HS-27A (cell line): ENCODE results near the gene IFNA14.
A peak's percentile ranks its signal among the peaks of the same experiment; 100 is the strongest.
"Not testable (repeated sequence)": the region's sequence is repeated elsewhere in the genome, so short reads cannot be mapped to it uniquely, and the experiment has no call there.

Source experiments
- DNase-seq: peaks from one replicate; pipeline ENCODE4 v3.0.0-alpha.2; 2012; ENCODE audit warnings: low read depth, missing footprints

IFNA14 gene

GRCh38 chr9:21239911-21240310 is at the start of gene IFNA14:
Gene IFNA14 (minus strand): TSS chr9:21240005. CDS start chr9:21239935, 70 bp downstream.
- DNase-seq = no peak

DNA sequence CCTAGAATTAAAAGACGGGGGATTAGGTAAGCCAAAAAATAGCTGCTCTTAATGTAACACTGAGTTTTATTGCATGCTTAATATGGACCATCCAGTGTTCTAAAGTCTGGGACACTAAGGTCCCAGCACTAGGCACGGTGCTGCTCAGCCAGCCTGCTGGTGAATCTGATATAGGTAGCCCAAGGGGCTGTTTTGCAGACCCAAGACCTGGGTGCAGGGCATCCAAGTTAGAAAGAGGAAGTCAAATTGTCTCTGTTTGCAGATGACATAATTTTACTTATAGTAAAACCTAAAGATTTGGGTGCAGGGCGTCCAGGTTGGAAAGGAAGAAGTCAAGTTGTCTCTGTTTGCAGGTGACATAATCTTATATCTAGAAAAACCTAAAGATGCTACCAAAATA is 47.5 kb upstream of the IFNA14 start:
- no peak for DNase-seq

GRCh38 chr9:21286659-21287058 is 46.9 kb upstream of the IFNA14 start:
- DNase-seq = no peak

- DNase-seq = no peak
These were observed 46.3 kb upstream of the IFNA14 start for GRCh38 chr9:21286099-21286498.

DNA sequence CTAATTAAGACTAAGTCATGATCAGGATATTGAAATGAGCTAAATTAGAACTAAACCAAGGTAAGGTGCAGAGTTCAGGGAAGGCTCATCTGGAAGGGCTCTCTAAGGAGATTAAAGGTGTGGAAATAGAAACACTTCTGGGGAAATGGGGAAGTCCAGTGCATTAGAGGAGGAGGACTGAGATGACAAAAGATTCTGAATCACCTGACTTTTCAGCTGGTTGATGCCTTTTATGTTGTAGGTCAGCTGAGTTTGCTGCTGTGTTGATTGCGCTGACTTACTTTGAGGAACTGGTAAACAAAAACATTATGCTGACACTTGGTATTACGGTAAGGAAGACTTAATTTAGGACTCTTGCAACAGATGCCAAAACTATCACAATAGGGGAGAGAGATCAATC is 41.5 kb upstream of the IFNA14 start:
- DNase-seq = no peak

GRCh38 chr9:21268347-21268657 is 28.5 kb upstream of the IFNA14 start:
- no peak for DNase-seq

GRCh38 chr9:21267485-21268346 is 27.9 kb upstream of the IFNA14 start:
- DNase-seq = no peak

GRCh38 chr9:21266733-21267484 is 27.1 kb upstream of the IFNA14 start:
- no peak for DNase-seq

DNA sequence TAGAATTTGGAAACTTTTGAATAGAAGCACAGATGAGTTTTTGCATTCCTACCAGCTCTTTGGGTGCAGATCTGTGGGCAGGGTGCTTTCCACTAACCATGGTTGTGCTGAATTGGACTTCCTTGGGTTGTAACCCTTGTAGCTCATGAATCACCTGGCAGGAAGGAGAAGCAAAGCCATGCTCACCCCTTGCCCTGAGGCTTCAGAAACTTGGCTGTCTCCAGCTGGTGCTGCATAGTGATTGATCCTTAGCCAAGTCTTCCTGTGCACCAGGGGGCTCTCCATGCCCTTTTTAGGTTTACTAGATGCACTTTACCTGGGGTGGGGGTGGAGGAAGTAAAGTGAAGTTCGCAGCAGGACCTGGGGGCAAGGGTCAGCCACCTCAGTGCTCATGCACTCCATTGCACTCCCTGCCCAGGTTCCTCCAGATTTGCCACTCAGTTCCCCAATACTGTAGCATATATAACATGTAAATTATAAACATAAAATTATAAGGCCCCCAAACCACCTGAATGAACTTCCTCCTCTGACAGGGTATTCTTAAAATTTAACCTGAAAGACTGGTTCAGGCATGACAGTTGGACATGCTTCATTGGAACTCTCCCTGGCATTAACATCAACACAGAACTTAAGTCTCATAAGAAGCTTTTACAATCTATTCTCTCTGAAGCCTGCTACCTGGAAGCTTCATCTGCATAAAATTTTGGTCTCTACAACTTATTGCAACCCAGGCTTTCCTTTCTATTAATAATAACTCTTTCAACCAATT is 25.8 kb upstream of the IFNA14 start:
- no peak for DNase-seq

GRCh38 chr9:21255538-21256212 is 15.9 kb upstream of the IFNA14 start:
- no peak for DNase-seq

GRCh38 chr9:21252721-21253547 is 13.1 kb upstream of the IFNA14 start:
- no peak for DNase-seq

DNA sequence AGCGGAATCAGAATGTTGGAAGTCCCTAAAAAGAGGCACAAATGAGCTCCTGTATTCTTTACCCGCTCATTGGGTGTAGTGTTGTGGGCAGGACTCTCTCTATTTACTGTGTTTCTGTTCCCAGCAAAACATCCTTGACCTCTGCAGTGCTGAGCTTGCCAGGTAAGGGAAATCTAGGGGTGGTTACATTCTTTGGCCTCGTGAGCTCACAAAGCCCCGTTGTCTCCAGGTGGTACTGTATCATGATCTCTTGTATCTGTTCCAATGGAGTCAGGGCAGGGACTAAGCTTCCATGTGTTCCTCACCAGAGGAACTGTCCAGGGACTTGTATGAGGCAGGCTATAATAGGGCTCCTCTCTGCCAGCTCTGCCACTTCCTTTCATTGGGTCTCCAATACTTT is 11.8 kb upstream of the IFNA14 start:
- no peak for DNase-seq

GRCh38 chr9:21251190-21251589 is 11.4 kb upstream of the IFNA14 start:
- no peak for DNase-seq

DNA sequence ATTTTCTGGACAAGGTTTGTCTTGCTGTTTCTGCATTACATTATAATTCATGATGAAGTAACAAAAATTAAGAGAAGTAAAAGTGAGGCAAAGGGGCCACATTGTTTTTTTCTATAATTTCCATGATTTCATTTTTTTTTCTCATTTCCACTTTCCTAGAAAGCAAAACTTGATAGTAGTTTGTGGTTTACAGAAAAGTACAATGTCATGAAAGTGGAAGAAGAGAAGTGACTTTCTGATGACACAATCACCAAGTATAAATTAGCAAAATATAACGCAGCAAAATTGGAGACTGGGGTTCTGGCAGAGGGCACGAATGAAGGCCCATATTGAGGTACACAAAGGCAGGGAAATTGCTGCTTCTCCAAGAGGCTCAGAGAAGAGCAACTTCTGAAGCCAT is 5.0 kb upstream of the IFNA14 start:
- DNase-seq = no peak

DNA sequence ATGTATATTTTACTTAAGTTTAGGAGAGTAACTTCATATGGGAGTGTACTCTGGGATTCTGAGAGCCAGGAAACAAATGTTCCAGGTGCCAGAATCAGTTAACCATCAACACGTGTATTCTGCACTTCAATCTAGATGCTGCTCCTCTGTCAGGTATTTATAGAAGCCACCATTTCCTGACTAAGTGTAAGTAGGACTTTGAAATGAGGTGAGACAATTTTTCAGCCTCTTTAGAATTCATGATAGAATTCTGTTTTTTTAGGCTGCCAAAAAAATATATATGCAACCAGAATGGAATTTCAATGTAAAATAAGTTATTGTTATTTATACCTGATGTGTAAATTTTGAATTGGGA is 3.5 kb downstream of the IFNA14 start:
- not testable (repeated sequence) for DNase-seq

GRCh38 chr9:21235468-21236359 is 4.1 kb downstream of the IFNA14 start:
- peak; percentile 1 for DNase-seq

GRCh38 chr9:21234153-21234687 is 5.6 kb downstream of the IFNA14 start:
- no peak for DNase-seq

DNA sequence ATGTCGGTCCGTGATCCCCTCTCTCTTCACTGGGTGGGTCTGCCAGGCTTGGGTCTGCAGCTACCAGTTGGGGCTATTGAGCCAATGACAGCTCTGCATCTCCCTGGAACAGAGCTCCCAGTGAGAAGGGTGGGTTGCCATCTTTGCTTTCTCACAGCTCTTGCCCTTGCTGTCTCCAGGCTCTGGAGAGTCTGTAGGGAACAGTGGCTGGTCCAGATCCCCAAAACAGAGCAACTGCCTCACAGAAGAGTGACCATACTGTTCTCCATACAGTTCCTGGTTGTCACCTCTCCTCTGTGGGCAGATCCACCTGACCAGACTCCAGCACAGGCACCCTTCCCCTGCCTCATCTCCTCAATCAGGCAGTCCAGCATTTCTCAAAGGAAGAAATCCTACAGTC is 6.5 kb downstream of the IFNA14 start:
- no peak for DNase-seq

DNA sequence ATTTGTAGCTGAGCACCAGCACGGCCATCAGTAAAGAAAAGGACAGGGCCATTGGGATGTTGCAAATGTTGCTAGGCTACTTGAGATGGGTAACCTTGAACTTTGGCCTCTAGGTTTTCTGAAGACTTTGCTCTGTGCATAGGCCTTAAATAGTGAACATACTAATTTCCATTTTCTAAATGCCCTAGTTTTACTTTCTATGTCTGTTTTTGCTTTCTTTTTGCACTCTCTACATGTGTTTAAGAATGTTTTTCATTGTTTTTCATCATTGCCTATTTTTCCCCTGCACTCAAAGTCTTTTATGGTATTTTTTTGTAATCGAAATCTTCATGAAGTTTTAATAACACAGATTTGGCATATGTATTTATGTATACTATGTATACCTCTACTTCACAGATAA is 11.7 kb downstream of the IFNA14 start, which contains the start of gene IFNA17:
TSS of gene IFNA17 (minus strand) at position 101 of the 400 bp plus-strand sequence. CDS start at position 52, 49 bp downstream.
- DNase-seq = no peak

DNA sequence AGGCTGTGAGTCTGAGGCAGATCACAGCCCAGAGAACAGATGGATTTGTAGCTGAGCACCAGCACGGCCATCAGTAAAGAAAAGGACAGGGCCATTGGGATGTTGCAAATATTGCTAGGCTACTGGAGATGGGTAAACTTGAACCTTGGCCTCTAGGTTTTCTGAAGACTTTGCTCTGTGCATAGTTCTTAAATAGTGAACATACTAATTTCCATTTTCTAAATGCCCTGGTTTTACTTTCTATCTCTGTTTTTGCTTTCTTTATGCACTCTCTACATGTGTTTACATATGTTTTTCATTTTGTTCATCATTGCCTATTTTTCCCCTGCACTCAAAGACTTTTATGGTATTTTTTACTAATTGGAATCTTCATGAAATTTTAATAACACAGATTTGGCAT is 22.6 kb downstream of the IFNA14 start, which contains the start of gene IFNA16:
TSS of gene IFNA16 (minus strand) at position 101 of the 400 bp plus-strand sequence. CDS start at position 95, 6 bp downstream.
- not testable (repeated sequence) for DNase-seq
